Prostate gland (tissue), 2 donors: ENCODE data around the gene BMERB1.

Experiments used
- POLR2A ChIP-seq: fragments of 450-650 bp; IDR thresholded peaks from one replicate; pipeline ENCODE4 v1.6.1; 2016; ENCODE audit warnings: antibody characterized with exemption, mild to moderate bottlenecking
- TF ChIP-seq, protein P1 (sequence below), 4 experiments: fragments of 200-600 bp in 2 of 4; fragments of 450-650 bp in 2 of 4; sonication (generic) in 2 of 4; IDR thresholded peaks; 1 replicate in 3 of 4; 2 replicates in 1 of 4; pipeline ENCODE4 v1.5.1; 2016 to 2019; ENCODE audit warnings: antibody characterized with exemption in 4 of 4, mild to moderate bottlenecking in 2 of 4, moderate library complexity in 2 of 4

DNA sequence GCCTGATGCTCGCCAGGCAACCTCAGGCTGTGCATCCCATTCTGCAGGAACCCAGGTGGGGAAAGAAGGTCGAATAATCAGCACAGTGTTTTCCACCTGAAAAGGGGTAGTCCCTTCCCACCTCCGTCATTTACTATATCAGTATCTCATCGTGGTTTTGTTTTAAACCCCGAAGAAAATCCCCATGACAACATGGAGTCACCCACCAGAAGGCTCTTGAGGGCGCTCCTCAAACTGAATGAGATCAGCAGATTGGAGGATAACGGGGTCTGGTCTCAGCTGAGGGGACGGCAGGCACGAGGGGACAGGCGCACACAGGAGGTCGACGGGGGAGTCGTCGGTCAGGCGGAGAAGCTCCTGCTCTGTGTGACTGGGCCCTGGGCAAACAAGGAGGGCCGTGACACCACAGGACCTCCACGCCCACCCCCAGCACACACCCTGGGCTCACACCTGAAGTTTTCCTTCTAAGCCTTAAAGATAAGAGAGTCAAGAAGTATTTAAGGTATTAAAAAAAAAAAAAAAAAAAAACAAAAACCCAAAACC lies 164.3 kb downstream of the BMERB1 start:
- TF ChIP-seq, protein P1, sequence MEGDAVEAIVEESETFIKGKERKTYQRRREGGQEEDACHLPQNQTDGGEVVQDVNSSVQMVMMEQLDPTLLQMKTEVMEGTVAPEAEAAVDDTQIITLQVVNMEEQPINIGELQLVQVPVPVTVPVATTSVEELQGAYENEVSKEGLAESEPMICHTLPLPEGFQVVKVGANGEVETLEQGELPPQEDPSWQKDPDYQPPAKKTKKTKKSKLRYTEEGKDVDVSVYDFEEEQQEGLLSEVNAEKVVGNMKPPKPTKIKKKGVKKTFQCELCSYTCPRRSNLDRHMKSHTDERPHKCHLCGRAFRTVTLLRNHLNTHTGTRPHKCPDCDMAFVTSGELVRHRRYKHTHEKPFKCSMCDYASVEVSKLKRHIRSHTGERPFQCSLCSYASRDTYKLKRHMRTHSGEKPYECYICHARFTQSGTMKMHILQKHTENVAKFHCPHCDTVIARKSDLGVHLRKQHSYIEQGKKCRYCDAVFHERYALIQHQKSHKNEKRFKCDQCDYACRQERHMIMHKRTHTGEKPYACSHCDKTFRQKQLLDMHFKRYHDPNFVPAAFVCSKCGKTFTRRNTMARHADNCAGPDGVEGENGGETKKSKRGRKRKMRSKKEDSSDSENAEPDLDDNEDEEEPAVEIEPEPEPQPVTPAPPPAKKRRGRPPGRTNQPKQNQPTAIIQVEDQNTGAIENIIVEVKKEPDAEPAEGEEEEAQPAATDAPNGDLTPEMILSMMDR (IDR thresholded peaks at IDR 0.05) = no peak
- no peak for TF ChIP-seq POLR2A
